GM12878 (cell line): ENCODE data around the gene LRP1B. TPM values are rescaled to one million over a fixed set of nuclear protein-coding genes. Genes with fewer than 3 reads are reported as not detected.

Experiments used
- ATAC-seq: fragments of 200-7000 bp; cut with Tn5 transposase; 3 replicates; pipeline ENCODE4 v1.9.1; 2020; ENCODE audit warnings: mild to moderate bottlenecking, moderate library complexity
- BruUV-seq: library from RNA; stranded (reverse); fragments of 400-500 nt; replicated peaks from 2 replicates; lab custom pipeline; 2021; lab: Mats Ljungman, UMichigan
- CTCF ChIA-PET: fragments of 300-600 bp; sonication (Branson Sonifier 250); formaldehyde crosslinking; extraction: SDS; loops from one replicate; lab custom pipeline; 2021; ENCODE audit warnings: inconsistent platforms; lab: Yijun Ruan, JAX
- POLR2A ChIA-PET: fragments of 350-600 bp; formaldehyde crosslinking; extraction: SDS; loops from one replicate; lab custom pipeline; 2021; ENCODE audit warnings: inconsistent platforms; lab: Charles Lee
- RAD21 ChIA-PET: fragments of 300-600 bp; sonication (Branson Sonifier 250); formaldehyde crosslinking; loops from one replicate; lab custom pipeline; 2023; ENCODE audit warnings: antibody characterized with exemption; ENCODE audit not compliant: unreplicated experiment; lab: Charles Lee
- SMC1A ChIA-PET: fragments of 300-600 bp; sonication (Branson Sonifier 250); formaldehyde crosslinking; loops from one replicate; lab custom pipeline; 2023; ENCODE audit not compliant: unreplicated experiment, uncharacterized antibody; lab: Charles Lee
- DNase-seq: peaks from one replicate; pipeline ENCODE4 v3.0.0-alpha.2; 2011; ENCODE audit warnings: low read depth, low spot score
- FAIRE-seq: peaks from 3 replicates; lab custom pipeline; 2011; peaks lifted over from hg19 to GRCh38; lab: Jason Lieb, UNC
- H2AFZ ChIP-seq: 2 replicates; pipeline ENCODE4 v1.6.0; 2011; ENCODE audit warnings: low read depth, low read length, control low read depth; ENCODE audit not compliant: control insufficient read depth
- H3K27ac ChIP-seq: 2 replicates; pipeline ENCODE4 v1.5.1; 2011; ENCODE audit warnings: control low read depth; ENCODE audit not compliant: control insufficient read depth, insufficient read depth
- H3K27me3 ChIP-seq, 2 experiments: replicated peaks in 1 of 2; 2 replicates each; pipeline versions ENCODE4 v1.6.0 to v1.6.1; 2011; ENCODE audit warnings: low read length in 1 of 2; ENCODE audit not compliant: control insufficient read depth in 2 of 2, insufficient read depth in 2 of 2
- H3K36me3 ChIP-seq, 2 experiments: 2 replicates each; pipeline ENCODE4 v1.5.1; 2011; ENCODE audit warnings: low read length in 1 of 2; ENCODE audit not compliant: control insufficient read depth in 2 of 2, insufficient read depth in 2 of 2
- H3K4me1 ChIP-seq: 2 replicates; pipeline ENCODE4 v1.6.1; 2011; ENCODE audit warnings: mild to moderate bottlenecking, low read length, moderate library complexity, mixed read lengths; ENCODE audit not compliant: control insufficient read depth, insufficient read depth
- H3K4me2 ChIP-seq: 2 replicates; pipeline ENCODE4 v1.6.0; 2011; ENCODE audit warnings: control low read depth; ENCODE audit not compliant: control insufficient read depth, insufficient read depth
- H3K4me3 ChIP-seq: fragments of 200-600 bp; sonication (generic); 2 replicates; pipeline ENCODE4 v1.5.1; 2016
- H3K79me2 ChIP-seq: 2 replicates; pipeline ENCODE4 v1.6.0; 2011; ENCODE audit warnings: low read length; ENCODE audit not compliant: control insufficient read depth, insufficient read depth
- H3K9ac ChIP-seq: 2 replicates; pipeline ENCODE4 v1.8.0; 2011; ENCODE audit warnings: low read length, control low read depth, mixed read lengths; ENCODE audit not compliant: control insufficient read depth, insufficient read depth
- H3K9me3 ChIP-seq: replicated peaks from 3 replicates; pipeline ENCODE4 v1.5.1; 2011; ENCODE audit warnings: mild to moderate bottlenecking, low read length; ENCODE audit not compliant: control insufficient read depth, insufficient read depth
- H4K20me1 ChIP-seq: 2 replicates; pipeline ENCODE4 v1.6.0; 2011; ENCODE audit not compliant: control insufficient read depth, insufficient read depth
- CBFB ChIP-seq: IDR thresholded peaks from 2 replicates; pipeline ENCODE4 v1.6.1; 2016; ENCODE audit warnings: antibody characterized with exemption, low read depth
- E2F8 ChIP-seq: fragments of 450-650 bp; IDR thresholded peaks from 2 replicates; pipeline ENCODE4 v1.6.1; 2018; ENCODE audit warnings: mild to moderate bottlenecking, low read depth, moderate library complexity; ENCODE audit not compliant: partially characterized antibody
- HDAC2 ChIP-seq: fragments of 200-600 bp; sonication (generic); IDR thresholded peaks from 2 replicates; pipeline ENCODE4 v1.6.1; 2017
- PML ChIP-seq: IDR thresholded peaks from 2 replicates; pipeline ENCODE4 v1.6.1; 2012; ENCODE audit warnings: low read length, inconsistent platforms
- ZBTB40 ChIP-seq: fragments of 450-650 bp; IDR thresholded peaks from 2 replicates; pipeline ENCODE4 v1.6.1; 2016; ENCODE audit warnings: mild to moderate bottlenecking, moderate library complexity, borderline replicate concordance
- WGBS: methylation state at CpG from one replicate; pipeline ENCODE4 v1.1.6; 2016; ENCODE audit warnings: low lambda C conversion rate; ENCODE audit not compliant: insufficient replicate concordance, insufficient coverage; ENCODE audit errors: missing lambda C conversion rate; 5-methylcytosine and 5-hydroxymethylcytosine counted together
- in situ Hi-C: fragments of 300-500 bp; cut with MboI; formaldehyde crosslinking; loops from 9 replicates; pipeline ENCODE4 v1.14.3; 2018; ENCODE audit warnings: mixed read lengths
- intact Hi-C: fragments of 100-400 bp; cut with micrococcal nuclease; formaldehyde crosslinking; loops from one replicate; pipeline ENCODE4 v1.14.2; 2022; ENCODE audit not compliant: unreplicated experiment
- polyA plus RNA-seq, 11 experiments: library from polyadenylated mRNA; depleted of rRNA in 4 of 11; unstranded in 6 of 11; stranded (reverse) in 5 of 11; fragments of >200 nt; fragmentation: Nextera tagmentation in 4 of 11; fragmentation: Illumina TruSeq in 1 of 11; extraction: Ambion mirVana in 4 of 11; extraction: Trizol in 1 of 11; gene quantifications; 1 replicate in 1 of 11; 2 replicates in 10 of 11; pipeline versions ENCODE4 v1.2.1 to v1.2.3, GENCODE V29; 2011 to 2016; ENCODE audit warnings: inconsistent platforms in 2 of 11, missing spikeins in 2 of 11, low read depth in 1 of 11
- total RNA-seq, 4 experiments: library from RNA; depleted of rRNA in 3 of 4; stranded (reverse); fragments of >200 nt in 3 of 4; fragmentation: Illumina TruSeq in 1 of 4; extraction: Trizol in 1 of 4; gene quantifications; 2 replicates each; pipeline versions ENCODE4 v1.2.1 to v1.2.3, GENCODE V29; 2013 to 2021

Gene LRP1B
- total and polyA plus RNA-seq, 10 of the 15 experiments (the other 5 are each of a cell fraction or from before 2014, with no cell fraction given) = under 0.01 to 0.06 (median 0.03) TPM; not detected in 5

GRCh38 chr2:140454717-140455116 lies 1676.1 kb downstream of the LRP1B start:
- Histone ChIP-seq H3K4me1 (no peaks in the 10 kb centered on the region), H3K9me3 (no peaks in the 10 kb centered on the region), H3K36me3 (no peaks in the 10 kb centered on the region), H3K9ac (no peak overlapping the region), H2AFZ (no peak overlapping the region), H3K27ac (no peak overlapping the region), H3K27me3 (no peaks in the 10 kb centered on the region), H4K20me1 (no peaks in the 10 kb centered on the region), H3K4me3 (no peak overlapping the region), H3K4me2 (no peak overlapping the region), H3K79me2 (no peaks in the 10 kb centered on the region)
- no peak for FAIRE-seq
- intact Hi-C loops = no loop called here
- in situ Hi-C loops = no loop called here
- ChIA-PET CTCF (no interaction called here), POLR2A (no interaction called here), RAD21 (no interaction called here), SMC1A (no interaction called here)
- TF ChIP-seq PML (no peak), HDAC2 (no peak), ZBTB40 (no peak), E2F8 (no peak), CBFB (no peak)
- ATAC-seq = no peak
- no peak for DNase-seq
- WGBS = 9% methylated on average over 3 of the region's 3 CpGs
- no TSS peak for BruUV-seq
